ENCODE measurements around the gene GCN1. TPM values are rescaled to one million over a fixed set of nuclear protein-coding genes. Genes with fewer than 3 reads are reported as not detected.

The GCN1 gene
- total RNA-seq, 1 experiment from 2014 or later = 88.6 TPM

DNA sequence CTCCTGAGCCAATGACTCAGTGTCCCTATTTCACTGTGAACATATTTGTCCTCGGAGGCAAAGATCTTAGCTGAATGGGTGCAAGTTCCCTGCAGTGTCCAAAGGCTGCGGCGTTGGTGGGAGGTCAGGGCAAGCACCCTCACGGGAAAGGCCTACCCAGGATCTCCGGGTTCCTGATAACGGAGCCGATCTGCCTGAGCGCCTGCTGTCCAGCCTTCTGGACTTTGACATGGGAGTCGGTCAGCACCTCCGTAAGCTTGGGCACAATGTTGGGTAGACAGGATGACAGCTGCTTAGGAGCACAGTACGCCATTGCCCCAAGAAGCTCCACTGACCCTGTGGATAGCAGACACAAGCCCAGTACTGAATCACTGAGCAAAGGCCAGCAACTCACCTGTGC is 46.5 kb downstream of the GCN1 start:
- DNase-seq (ENCODE audit: extremely low read depth, low read depth) = no peak

DNA sequence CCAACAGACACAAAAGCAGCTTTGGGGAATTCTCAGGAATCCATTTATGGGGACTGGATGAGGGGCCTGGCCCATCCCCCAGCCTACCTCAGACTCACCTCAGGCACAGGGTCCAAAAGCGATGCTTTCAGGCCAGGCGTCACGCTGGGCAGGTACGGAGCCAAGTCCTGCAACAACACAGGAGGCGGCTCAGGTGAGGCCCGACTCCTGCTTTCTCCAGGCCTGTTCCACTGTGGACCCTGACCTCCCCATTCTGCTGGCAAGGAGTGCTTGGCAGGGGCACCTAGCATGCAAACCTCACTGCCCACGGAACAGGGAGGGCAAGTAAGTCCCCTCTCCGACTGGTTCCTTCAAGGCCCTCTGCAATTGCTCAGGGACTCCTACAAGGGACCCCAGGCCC is 49.4 kb downstream of the GCN1 start:
- no peak for DNase-seq (ENCODE audit: extremely low read depth, low read depth)

GRCh38 chr12:120144215-120144614 is 50.3 kb downstream of the GCN1 start:
- DNase-seq (ENCODE audit: extremely low read depth, low read depth) = no peak

DNA sequence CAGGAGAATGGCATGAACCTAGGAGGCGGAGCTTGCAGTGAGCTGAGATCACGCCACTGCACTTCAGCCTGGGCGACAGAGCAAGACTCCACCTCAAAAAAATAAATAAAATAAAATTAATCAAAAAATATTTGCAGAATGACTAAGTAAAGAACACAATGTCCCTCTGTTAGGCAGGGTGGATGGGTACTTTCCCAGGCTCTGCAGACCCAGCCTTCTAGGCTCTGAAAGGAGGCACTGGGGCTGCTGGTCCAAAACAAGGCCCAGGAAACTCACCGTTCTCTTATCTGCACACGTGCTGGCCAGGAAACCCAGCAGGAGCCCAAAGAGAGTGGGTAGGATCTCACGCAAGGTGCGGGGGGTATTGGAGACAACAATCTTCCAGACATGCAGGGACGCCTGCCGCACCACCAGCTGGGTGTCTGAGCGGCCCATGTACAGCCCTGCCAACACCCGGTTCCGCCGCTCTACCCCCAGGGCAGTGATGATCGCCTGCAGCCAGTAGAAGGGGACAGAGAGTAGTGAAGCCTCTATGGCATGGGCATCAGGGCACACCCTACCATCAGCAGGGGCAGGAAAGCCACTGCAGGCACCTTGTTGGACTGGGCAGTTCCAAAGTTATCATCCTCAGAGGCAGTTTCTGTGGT is 52.2 kb downstream of the GCN1 start:
- no peak for DNase-seq (ENCODE audit: extremely low read depth, low read depth)

DNA sequence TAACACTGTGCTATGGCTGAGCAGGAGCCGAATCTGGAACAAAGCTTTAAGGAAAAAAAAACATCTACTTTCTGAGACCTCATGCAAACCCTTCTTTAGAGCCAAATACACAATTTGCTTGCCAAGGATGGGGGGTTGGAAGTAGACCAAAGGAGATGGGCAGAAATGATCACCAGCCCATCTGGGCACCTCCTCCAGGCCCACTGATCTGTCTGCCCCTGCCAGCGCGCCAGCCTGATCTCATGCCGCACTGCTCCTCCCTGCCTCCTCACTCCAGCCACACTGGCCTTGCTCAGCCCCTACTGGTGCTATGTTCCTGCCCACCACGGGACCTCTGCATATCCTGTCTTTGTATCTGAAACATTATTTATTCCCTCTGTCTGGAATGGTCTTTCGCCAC is 53.2 kb downstream of the GCN1 start:
- no peak for DNase-seq (ENCODE audit: extremely low read depth, low read depth)

GRCh38 chr12:120140603-120141002 is 53.9 kb downstream of the GCN1 start:
- DNase-seq (ENCODE audit: extremely low read depth, low read depth) = no peak

GRCh38 chr12:120139958-120140357 is 54.6 kb downstream of the GCN1 start:
- no peak for DNase-seq (ENCODE audit: extremely low read depth, low read depth)

DNA sequence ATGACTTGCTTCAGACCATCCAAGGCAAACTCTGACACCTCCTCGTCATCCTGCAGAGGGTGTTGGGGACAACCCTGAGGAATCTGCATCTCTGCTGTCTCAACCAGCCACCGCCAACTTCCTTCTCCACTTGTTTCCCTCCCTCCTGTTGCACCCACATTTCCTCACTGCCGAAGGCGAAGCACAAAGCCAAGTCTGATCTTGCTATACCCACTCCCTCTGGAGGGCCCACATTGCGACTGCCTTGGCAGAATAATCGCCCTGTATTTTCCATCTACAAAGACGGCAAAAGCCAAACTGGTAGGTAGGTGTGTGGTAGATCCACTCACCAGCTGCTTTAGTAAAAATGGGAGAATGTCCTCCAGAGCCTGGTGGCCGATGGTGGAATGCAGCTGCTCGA is 56.1 kb downstream of the GCN1 start:
- no peak for DNase-seq (ENCODE audit: extremely low read depth, low read depth)

- DNase-seq (ENCODE audit: extremely low read depth, low read depth) = no peak
Measured at GRCh38 chr12:120137833-120138232, 56.7 kb downstream of the GCN1 start.

GRCh38 chr12:120136093-120136770 is 58.3 kb downstream of the GCN1 start:
- no peak for DNase-seq (ENCODE audit: extremely low read depth, low read depth)

GRCh38 chr12:120134307-120134980 is 60.1 kb downstream of the GCN1 start:
- no peak for DNase-seq (ENCODE audit: extremely low read depth, low read depth)

GRCh38 chr12:120132863-120133385 is 61.6 kb downstream of the GCN1 start:
- no peak for DNase-seq (ENCODE audit: extremely low read depth, low read depth)

GRCh38 chr12:120132054-120132836 is 62.3 kb downstream of the GCN1 start:
- no peak for DNase-seq (ENCODE audit: extremely low read depth, low read depth)

DNA sequence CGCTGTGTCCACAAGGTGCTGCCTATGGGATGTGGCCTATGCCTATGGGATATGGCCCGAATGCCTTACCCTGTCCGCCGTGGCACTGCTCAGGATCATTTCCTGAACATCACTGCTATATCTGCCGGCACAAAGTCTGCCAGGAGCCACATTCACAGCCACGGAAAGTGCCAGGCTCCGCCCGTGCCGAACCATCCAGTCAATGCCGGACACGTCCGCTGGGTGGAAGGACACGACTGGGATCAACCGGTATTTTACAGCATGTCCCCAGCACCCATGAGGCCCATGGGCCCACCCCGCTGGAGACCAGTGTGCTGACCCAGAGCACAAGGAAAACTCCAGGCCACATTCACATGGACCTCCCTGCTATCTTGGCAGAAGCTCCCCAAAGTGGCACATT is 63.4 kb downstream of the GCN1 start:
- DNase-seq (ENCODE audit: extremely low read depth, low read depth) = no peak

GRCh38 chr12:120130011-120130410 is 64.5 kb downstream of the GCN1 start:
- DNase-seq (ENCODE audit: extremely low read depth, low read depth) = no peak

GRCh38 chr12:120126635-120127005 is 67.9 kb downstream of the GCN1 start:
- no peak for DNase-seq (ENCODE audit: extremely low read depth, low read depth)

- DNase-seq (ENCODE audit: extremely low read depth, low read depth) = no peak
Measured at GRCh38 chr12:120125792-120126634, 68.5 kb downstream of the GCN1 start.

GRCh38 chr12:120125029-120125428 is 69.5 kb downstream of the GCN1 start:
- no peak for DNase-seq (ENCODE audit: extremely low read depth, low read depth)

DNA sequence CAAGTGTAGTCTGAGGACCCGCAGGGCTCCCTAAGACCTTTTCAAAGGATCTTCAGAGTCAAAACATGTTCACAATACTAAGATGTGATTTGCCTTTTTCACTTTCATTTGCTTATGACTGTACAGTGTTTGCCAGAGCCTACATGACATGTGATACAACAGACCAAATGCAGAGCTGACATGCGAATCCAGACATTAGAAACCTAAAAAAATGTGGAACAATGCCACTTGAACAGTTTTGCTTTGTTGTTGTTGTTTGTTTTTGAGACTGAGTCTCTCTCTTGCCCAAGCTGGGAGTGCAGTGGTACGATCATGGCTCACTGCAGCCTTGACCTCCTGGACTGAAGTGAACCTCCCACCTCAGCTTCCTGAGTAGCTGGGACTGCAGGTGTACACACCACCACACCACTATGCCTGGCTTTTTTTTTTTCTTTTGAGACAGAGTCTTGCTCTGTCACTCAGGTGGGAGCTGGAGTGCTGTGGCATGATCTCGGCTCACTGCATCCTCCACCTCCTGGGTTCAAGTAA is 72.7 kb downstream of the GCN1 start:
- no peak for DNase-seq (ENCODE audit: extremely low read depth, low read depth)

DNA sequence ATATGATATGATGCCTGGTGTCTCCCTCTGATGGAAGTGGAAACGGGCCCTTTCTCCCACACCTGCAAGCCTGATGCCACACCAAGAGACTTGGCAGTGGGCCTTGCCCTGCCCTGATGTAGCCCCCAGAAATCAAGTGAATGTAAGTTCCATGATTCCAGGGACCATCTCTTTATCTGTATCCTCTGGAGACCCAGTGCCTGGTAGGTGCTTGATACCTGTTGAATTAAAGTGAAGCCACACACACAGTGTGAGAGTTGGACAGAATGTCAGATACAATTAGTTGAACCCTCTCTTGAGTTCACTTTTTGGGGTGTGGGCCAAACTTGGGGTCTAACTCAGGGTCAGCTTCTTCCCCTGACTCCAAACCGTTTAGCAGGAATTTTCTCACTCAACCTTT is 73.2 kb downstream of the GCN1 start:
- DNase-seq (ENCODE audit: extremely low read depth, low read depth) = no peak

Data from NCI-H460 (cell line).